Lung (tissue), 12 donors: ENCODE measurements around the gene COG7. TPM values are rescaled to one million over a fixed set of nuclear protein-coding genes. Genes with fewer than 3 reads are reported as not detected.

ENCODE experiments used
- ATAC-seq: fragments of 200-7000 bp; cut with Tn5 transposase; one replicate; pipeline ENCODE4 v1.9.1; 2020; ENCODE audit warnings: moderate number of reproducible peaks; ENCODE audit not compliant: insufficient read depth, low FRiP score
- DNase-seq, 3 donors: peaks; one replicate each; pipeline ENCODE4 v3.0.0-alpha.2; 2013 to 2017
- H3K27ac ChIP-seq, 2 donors: one replicate each; pipeline ENCODE4 v1.5.1; 2013; ENCODE audit warnings: mild to moderate bottlenecking in 2 of 2, moderate library complexity in 2 of 2, control low read depth in 1 of 2, inconsistent platforms in 1 of 2, low read depth in 1 of 2, low read length in 1 of 2
- H3K27me3 ChIP-seq, 3 donors: one replicate each; pipeline ENCODE4 v1.5.1; 2013; ENCODE audit warnings: low read length in 2 of 3; ENCODE audit not compliant: control insufficient read depth in 3 of 3, insufficient read depth in 3 of 3
- H3K36me3 ChIP-seq, 4 donors: one replicate each; pipeline ENCODE4 v1.5.1; 2013; ENCODE audit warnings: low read length in 4 of 4, mild to moderate bottlenecking in 1 of 4, moderate library complexity in 1 of 4; ENCODE audit not compliant: control insufficient read depth in 4 of 4, insufficient read depth in 4 of 4
- H3K4me1 ChIP-seq, 5 donors: one replicate each; pipeline ENCODE4 v1.5.1; 2013; ENCODE audit warnings: low read length in 5 of 5, mild to moderate bottlenecking in 2 of 5, moderate library complexity in 1 of 5; ENCODE audit not compliant: control insufficient read depth in 5 of 5, insufficient read depth in 5 of 5
- H3K4me3 ChIP-seq: one replicate; pipeline ENCODE4 v1.5.1; 2013; ENCODE audit warnings: mild to moderate bottlenecking, control low read depth, moderate library complexity
- H3K9ac ChIP-seq, 2 donors: one replicate each; pipeline ENCODE4 v1.5.1; 2013; ENCODE audit warnings: low read length in 2 of 2, control low read depth in 1 of 2; ENCODE audit not compliant: insufficient read depth in 1 of 2
- H3K9me3 ChIP-seq, 4 donors: one replicate each; pipeline ENCODE4 v1.5.1; 2013; ENCODE audit warnings: low read length in 3 of 4, mild to moderate bottlenecking in 1 of 4, moderate library complexity in 1 of 4; ENCODE audit not compliant: control insufficient read depth in 4 of 4, insufficient read depth in 3 of 4
- WGBS, 2 donors: extraction: QIAGEN DNeasy Blood & Tissue Kit; methylation state at CpG; one replicate each; pipeline ENCODE4 v1.1.7; 2013; 5-methylcytosine and 5-hydroxymethylcytosine counted together
- polyA plus RNA-seq, 2 donors: library from polyadenylated mRNA; stranded (reverse); fragments of 200-250 nt; gene quantifications; one replicate each; pipeline ENCODE4 v1.2.1, GENCODE V29; 2013
- total RNA-seq, 2 donors: library from RNA; depleted of rRNA in 1 of 2; stranded (reverse); fragments of >200 nt in 1 of 2; gene quantifications; one replicate each; pipeline ENCODE4 v1.2.1, GENCODE V29; 2014 to 2021
- TF ChIP-seq, protein P1 (sequence below): IDR thresholded peaks from 2 replicates; pipeline ENCODE4 v1.5.1; 2012; ENCODE audit warnings: mild to moderate bottlenecking; ENCODE audit errors: control extremely low read depth, extremely low read depth
- donor health status: control.
- donor health status: control.
- donor health status: Bipolar disorder and iron deficiency.
- donor health status: healthy.
- donor health status: DM: yes; HTN: yes; CAD: no.

Gene COG7
- total and polyA plus RNA-seq, 4 donors, result 14.9 to 34.0 (median 20.0) TPM

DNA sequence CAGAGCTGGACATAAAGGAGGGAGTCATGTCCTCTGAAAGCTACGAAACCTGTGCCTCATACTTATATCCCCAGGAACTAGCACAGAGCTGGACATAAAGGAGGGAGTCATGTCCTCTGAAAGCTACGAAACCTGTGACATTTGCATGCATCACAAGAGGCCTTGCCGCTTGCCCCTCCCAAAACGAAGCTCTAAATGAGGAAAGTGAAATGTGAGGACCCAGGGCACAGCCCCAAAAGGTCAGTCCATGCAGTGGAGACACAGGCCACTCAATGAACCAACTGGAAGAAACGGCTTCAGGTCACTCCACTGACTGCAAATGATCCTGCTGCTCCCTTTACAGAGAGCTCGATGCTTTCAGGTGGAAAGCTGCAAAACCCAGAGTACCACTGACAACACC is 38.3 kb downstream of the COG7 start:
- no peak overlapping the region for H3K4me3 ChIP-seq
- DNase-seq, result no peak
- H3K9me3 ChIP-seq, result no peaks in the 10 kb centered on the region
- ATAC-seq, result no peak
- TF ChIP-seq, protein P1, sequence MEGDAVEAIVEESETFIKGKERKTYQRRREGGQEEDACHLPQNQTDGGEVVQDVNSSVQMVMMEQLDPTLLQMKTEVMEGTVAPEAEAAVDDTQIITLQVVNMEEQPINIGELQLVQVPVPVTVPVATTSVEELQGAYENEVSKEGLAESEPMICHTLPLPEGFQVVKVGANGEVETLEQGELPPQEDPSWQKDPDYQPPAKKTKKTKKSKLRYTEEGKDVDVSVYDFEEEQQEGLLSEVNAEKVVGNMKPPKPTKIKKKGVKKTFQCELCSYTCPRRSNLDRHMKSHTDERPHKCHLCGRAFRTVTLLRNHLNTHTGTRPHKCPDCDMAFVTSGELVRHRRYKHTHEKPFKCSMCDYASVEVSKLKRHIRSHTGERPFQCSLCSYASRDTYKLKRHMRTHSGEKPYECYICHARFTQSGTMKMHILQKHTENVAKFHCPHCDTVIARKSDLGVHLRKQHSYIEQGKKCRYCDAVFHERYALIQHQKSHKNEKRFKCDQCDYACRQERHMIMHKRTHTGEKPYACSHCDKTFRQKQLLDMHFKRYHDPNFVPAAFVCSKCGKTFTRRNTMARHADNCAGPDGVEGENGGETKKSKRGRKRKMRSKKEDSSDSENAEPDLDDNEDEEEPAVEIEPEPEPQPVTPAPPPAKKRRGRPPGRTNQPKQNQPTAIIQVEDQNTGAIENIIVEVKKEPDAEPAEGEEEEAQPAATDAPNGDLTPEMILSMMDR, result no peak
- WGBS, 2 donors, result 94 to 96% methylated on average over 6 of the region's 6 CpGs
- no peak overlapping the region for H3K9ac ChIP-seq
- peaks cover 0 to 3% (median 0%) of the 10 kb centered on the region in 5 donors for H3K4me1 ChIP-seq
- peaks cover 29 to 48% (median 39%) of the 10 kb centered on the region in 4 donors for H3K36me3 ChIP-seq
- H3K27ac ChIP-seq, result no peak overlapping the region
- H3K27me3 ChIP-seq, result no peaks in the 10 kb centered on the region

DNA sequence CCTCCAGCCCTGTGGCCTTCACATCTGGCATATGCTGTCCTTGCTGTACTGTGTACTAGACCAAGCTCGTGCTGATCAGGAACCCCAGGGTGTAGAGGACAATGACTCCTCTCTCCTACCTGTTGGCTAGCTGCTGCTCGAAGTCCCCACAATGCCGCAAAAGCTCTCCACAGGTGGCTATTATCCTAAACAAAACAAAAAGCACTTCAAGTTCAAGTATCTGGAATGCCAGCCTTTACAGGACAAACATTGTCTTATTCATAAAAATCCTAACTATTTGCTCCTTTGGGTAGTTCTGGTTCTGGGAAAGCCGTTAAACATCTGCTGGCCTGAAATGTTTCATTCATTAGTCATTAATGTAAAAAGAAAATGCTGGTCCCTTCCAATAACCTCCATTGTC is 42.8 kb downstream of the COG7 start:
- no peak overlapping the region for H3K27ac ChIP-seq
- peak; percentile 35 for ATAC-seq
- 78 to 84% methylated on average over 4 of the region's 4 CpGs for WGBS, 2 donors

DNA sequence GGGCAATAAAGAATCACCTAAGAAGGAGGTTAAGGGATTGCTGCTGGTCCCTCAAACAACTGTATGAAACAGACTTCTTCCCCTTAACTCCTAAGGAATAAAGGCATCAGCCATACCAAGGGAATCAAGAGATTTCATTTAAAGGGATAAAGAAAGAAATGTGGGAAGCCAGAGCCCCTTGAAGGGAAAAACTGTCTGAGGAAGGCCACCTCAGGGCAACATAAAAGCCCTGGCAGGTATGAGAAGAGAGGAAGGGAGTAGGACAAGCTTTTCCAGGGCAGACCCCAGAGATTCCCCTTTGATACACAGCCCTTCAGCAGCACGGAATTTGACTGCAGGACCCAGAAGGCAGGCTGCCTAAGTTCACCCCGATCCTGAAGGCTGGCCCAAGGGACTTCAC is 43.5 kb downstream of the COG7 start:
- TF ChIP-seq, protein P1, result no peak
- Histone ChIP-seq H3K27ac (peak overlapping the region in 1 of 2 donors; percentile 52), H3K36me3 (peaks cover 31 to 47% (median 41%) of the 10 kb centered on the region in 4 donors), H3K9ac (no peak overlapping the region), H3K4me3 (no peak overlapping the region), H3K27me3 (no peaks in the 10 kb centered on the region), H3K4me1 (peaks cover 0 to 5% (median 0%) of the 10 kb centered on the region in 5 donors), H3K9me3 (no peaks in the 10 kb centered on the region)
- DNase-seq (no peak), ATAC-seq (no peak)
- WGBS, 2 donors, result 82 to 100% methylated on average over 2 of the region's 2 CpGs

More for the DNA sequence above, 42.8 kb downstream of the COG7 start:
- peaks cover 0 to 5% (median 0%) of the 10 kb centered on the region in 5 donors for H3K4me1 ChIP-seq
- H3K9ac ChIP-seq, result no peak overlapping the region
- TF ChIP-seq, protein P1, result no peak
- no peak overlapping the region for H3K4me3 ChIP-seq
- H3K36me3 ChIP-seq, result peaks cover 31 to 43% (median 42%) of the 10 kb centered on the region in 4 donors
- no peaks in the 10 kb centered on the region for H3K9me3 ChIP-seq
- no peak for DNase-seq
- H3K27me3 ChIP-seq, result no peaks in the 10 kb centered on the region

DNA sequence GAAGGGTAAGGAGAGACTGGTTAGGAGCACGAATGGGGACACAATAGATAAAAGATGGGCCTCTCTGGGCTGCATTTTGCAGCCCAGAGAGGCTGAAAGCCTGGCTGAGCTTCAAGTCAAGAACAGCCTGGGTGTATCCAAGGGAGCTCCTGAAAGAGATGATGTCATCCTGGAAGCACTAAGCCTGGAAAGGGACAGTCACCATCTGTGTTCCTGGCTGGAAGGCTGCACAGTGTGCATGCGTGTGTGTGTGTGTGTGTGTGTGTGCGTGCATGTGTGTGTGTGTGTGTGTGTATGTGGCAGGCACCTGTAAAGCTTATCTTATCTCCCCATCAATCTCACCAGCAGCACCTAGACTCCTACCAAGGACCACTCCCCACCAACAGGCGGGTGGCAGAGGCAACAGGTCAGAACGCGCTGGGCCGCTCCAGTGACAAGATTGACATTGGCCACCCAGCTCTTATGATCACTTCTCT is 44.1 kb downstream of the COG7 start:
- no peaks in the 10 kb centered on the region for H3K9me3 ChIP-seq
- ATAC-seq (no peak), DNase-seq (peak in 1 of 3 donors; percentile 32)
- TF ChIP-seq, protein P1, result no peak
- H3K9ac ChIP-seq, result no peak overlapping the region
- WGBS, 2 donors, result 79 to 92% methylated on average over 7 of the region's 7 CpGs
- no peaks in the 10 kb centered on the region for H3K27me3 ChIP-seq
- no peak overlapping the region for H3K4me3 ChIP-seq
- peaks cover 0 to 5% (median 0%) of the 10 kb centered on the region in 5 donors for H3K4me1 ChIP-seq
- H3K36me3 ChIP-seq, result peaks cover 31 to 45% (median 39%) of the 10 kb centered on the region in 4 donors
- no peak overlapping the region for H3K27ac ChIP-seq
